ENCODE results near the gene GGTA1.
"Not testable (repeated sequence)": the region's sequence is repeated elsewhere in the genome, so short reads cannot be mapped to it uniquely, and the experiment has no call there.

The GGTA1 gene

GRCh38 chr9:121499427-121500164, at the start of gene GGTA1:
Gene GGTA1 (minus strand): TSS chr9:121499844. CDS start chr9:121467922, 31,922 bp downstream.
- DNase-seq = peak; percentile 13

GRCh38 chr9:121548666-121549065, 49.0 kb upstream of the GGTA1 start:
- DNase-seq = no peak

- peak; percentile 93 for DNase-seq
Measured at GRCh38 chr9:121545875-121546423, 46.3 kb upstream of the GGTA1 start.

- no peak for DNase-seq
Measured at GRCh38 chr9:121545150-121545874, 45.7 kb upstream of the GGTA1 start.

GRCh38 chr9:121542025-121542424, 42.4 kb upstream of the GGTA1 start:
- DNase-seq = no peak

GRCh38 chr9:121541256-121541655, 41.6 kb upstream of the GGTA1 start:
- no peak for DNase-seq

- peak; percentile 43 for DNase-seq
Measured at GRCh38 chr9:121538221-121538620, 38.6 kb upstream of the GGTA1 start.

- DNase-seq = no peak
Measured at GRCh38 chr9:121537283-121537682, 37.6 kb upstream of the GGTA1 start.

- no peak for DNase-seq
Measured at GRCh38 chr9:121532881-121533280, 33.2 kb upstream of the GGTA1 start.

- no peak for DNase-seq
Measured at GRCh38 chr9:121529237-121529987, 29.8 kb upstream of the GGTA1 start.

- no peak for DNase-seq
Measured at GRCh38 chr9:121528642-121529041, 29.0 kb upstream of the GGTA1 start.

GRCh38 chr9:121527371-121527770, 27.7 kb upstream of the GGTA1 start:
- no peak for DNase-seq

- not testable (repeated sequence) for DNase-seq
Measured at GRCh38 chr9:121519688-121520087, 20.0 kb upstream of the GGTA1 start.

- no peak for DNase-seq
Measured at GRCh38 chr9:121518634-121519033, 19.0 kb upstream of the GGTA1 start.

GRCh38 chr9:121513166-121513565, 13.5 kb upstream of the GGTA1 start:
- not testable (repeated sequence) for DNase-seq

- no peak for DNase-seq
Measured at GRCh38 chr9:121510766-121511550, 11.3 kb upstream of the GGTA1 start.

GRCh38 chr9:121509180-121509579, 9.5 kb upstream of the GGTA1 start:
- no peak for DNase-seq

GRCh38 chr9:121508415-121508814, 8.8 kb upstream of the GGTA1 start:
- DNase-seq = no peak

GRCh38 chr9:121505903-121506735, 6.5 kb upstream of the GGTA1 start:
- no peak for DNase-seq

GRCh38 chr9:121503444-121503843, 3.8 kb upstream of the GGTA1 start:
- no peak for DNase-seq

GRCh38 chr9:121500165-121500478, 478 bp upstream of the GGTA1 start:
- DNase-seq = no peak

- DNase-seq = no peak
Measured at GRCh38 chr9:121499177-121499426, 542 bp downstream of the GGTA1 start.
